ENCODE measurements around the gene TMEM44. TPM values are rescaled to one million over a fixed set of nuclear protein-coding genes. Genes with fewer than 3 reads are reported as not detected.

TMEM44 gene
- polyA plus RNA-seq, 3 donors, result 16.8 to 24.6 (median 20.2) TPM

DNA sequence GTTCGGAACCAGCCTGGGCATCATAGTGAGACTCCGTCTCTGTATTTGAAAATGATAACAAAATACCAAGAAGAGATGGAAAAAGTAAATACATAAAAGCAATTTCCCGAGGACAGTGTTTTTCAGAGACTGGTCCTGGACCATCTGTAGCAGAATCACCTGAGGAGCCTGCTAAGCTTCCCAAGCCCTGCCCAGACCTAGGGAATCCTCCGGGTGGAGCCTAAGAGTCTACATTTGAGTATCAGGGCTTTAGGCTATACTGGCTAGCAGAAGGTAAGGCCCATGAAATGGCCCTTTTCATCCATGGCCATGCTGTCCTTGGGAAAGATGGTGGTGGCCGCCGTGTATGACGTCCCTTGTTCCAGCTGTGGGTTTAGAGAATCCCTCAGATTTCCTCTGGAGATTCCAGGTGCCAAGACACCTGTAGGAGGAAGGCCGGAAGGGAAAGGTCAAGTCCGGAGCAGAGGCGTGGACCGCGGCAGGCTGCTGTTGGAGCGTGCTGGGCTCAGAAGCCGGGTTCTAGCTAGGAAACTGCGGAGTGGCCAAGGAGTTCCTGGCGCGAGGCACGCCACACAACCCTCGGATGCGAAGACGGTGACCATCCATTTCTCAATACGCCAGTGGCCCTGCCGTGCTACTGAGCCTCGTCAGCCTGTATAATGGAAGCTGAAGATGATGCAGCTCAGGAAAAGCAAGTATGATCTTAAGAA, 50.9 kb downstream of the TMEM44 start:
- no peak for DNase-seq

DNA sequence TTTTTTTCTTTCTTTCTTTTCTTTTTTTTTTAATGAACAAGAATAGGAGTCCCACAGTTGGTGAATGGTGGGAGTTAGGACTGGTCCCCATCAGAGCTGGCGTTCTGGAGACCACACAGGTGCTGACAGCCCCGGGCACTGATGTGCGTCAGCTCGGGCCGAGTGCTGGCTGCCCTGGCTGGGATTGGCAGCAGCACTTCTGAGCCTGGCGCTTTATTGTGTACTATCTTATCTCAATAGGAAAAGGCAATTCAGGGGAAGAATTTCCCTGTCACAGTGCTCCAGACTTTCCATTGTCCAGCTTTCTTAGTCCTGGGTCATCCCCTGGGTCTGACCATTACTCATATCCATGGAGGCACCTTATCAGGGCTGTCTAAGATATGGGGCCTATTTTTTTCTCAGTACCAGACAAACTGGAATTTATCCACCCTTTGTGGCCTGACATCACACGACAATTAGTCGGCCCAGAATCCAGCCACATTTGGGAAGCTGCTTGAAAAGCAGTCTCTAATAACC, 54.1 kb downstream of the TMEM44 start:
- DNase-seq, result no peak

DNA sequence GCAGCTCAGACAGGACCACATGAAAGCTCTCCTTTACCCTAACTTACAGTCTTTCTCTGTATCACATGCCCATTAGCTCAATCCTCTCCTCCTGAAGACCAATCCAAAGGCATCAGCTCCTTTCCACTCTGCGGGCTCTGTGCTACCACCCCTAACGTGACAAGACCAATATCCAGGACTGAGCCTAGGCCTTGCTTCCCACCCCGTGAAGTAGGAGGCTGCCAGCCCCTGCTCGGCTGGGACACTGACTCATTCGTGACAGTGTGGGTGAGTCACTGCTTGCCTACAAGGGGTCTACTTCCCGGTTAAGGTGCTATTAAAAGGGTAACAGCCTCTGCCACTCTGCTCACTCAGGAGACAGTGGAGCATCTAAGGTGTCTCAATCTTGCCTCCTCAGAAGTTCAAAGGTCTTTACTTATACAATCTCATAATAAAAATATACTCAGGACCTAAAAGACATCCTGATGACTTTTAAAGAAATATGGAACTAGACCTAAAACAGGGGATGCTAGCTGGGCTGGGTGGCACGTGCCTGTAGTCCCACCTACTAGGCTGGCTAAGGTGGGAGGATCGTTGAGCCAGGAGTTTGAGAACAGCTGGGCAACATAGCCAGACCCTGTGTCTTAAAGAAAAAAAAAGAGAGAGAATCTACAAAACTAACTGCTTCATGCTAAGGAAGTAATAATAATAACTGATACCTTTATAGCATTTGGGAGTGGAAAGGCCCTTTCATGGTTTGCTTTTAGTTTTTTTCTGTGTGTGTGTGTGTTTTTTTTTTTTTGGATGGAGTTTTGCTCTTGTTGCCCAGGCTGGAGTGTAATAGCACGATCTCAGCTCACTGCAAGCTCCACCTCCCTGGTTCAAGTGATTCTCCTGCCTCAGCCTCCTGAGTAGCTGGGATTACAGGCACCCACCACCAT, 55.0 kb downstream of the TMEM44 start:
- no peak for DNase-seq

DNA sequence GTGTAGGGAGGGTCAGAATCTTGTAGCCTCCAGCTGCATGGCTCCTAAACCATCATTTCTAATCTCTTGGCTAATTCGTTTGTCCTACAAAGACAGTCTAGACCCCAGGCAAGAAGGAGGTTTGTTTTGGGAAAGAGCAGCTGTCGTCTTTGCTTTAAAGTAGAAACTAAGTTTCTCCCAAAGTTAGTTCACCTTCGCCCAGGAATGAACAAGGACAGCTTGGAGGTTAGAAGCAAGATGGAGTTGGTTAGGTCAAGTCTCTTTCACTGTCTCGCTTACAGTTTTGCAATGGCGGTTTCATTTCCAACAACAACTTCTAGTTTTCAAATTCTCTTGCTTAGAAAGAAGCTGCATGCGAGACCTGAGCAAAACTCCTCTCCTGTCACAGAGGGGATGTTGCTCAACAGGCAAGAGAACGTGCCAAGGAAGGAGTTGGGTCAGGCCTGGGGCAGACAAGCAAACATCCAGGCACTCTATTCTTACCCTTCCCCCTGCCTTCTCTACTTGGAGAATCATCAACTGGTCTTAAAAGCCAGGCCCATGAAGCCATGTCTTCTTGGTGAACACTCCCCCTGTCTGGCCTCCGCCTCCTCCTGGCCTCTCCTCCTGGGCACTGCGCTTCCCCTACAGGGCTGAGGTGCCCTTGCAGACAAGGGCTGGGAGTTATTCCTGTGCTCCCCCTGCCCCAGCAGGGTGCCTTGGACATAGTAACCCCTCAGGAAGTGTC, 57.6 kb downstream of the TMEM44 start:
- no peak for DNase-seq

DNA sequence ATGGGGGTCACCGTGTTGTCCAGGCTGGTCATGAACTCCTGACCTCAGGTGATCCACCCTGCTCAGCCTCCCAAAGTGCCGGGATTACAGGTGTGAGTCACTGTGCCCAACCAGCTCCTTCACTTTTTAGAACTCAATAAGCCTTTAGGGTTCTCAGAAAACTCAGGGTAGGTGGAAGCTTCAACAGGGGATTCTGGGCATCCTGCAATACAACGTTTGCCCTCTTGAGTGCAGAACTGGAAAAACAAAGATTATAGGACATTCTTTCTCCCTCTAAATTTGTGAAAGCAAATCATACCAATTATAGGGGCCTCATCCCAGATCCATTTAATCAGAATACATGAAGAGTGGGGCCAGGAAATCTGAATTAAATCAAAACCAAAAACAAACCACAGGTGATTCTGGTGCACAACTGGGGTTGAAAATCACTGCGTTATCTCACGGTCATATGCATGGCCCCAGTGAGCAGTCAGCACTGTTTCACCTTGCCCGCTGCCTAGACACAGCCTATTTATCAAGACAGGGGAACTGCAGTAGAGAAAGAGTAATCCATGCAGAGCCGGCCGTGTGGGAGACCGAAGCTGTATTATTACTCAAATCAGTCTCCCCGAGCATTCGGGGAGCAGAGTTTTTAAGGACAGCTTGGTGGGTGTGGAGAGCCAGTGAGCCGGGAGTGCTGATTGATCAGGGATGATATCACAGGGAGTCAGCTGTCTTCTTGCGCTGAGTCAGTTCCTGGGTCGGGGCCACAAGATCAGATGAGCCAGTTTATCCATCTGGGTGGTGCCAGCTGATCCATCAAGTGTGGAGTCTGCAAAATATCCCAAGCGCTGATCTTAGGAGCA, 58.4 kb downstream of the TMEM44 start:
- no peak for DNase-seq

GRCh38 chr3:194573680-194574437, 59.4 kb downstream of the TMEM44 start:
- peak; percentile 57 for DNase-seq

GRCh38 chr3:194572944-194573491, 60.2 kb downstream of the TMEM44 start:
- no peak for DNase-seq

DNA sequence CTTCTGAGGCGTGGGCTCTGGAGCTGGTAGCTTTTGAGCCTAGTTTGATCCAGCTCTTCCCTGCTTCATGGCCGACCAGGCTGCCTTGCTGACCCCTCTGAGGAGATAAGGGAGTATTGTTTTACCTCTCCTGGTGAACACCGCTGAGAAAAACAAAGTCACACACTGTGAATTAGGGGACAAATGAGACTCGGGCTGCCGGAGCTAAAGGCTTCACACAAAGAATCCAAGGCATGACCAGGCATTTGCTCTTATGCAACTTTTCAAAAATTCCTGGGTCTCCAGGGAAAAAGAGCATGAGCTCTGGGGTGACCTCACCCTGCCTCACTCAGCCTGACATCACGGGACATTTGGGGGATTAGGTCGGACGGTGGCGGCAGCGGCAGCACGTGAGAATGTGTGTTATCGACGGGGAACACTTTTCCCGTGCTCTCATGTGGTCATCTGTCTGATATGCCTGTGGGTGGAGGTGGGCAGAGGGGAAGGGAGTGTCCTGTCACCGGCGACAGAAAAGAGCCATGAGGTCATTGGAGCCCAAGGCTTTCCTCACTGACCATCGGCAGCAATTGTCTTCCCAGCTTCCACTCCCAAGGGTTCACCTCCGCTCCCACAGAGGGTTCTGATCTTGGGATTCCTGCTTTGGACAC, 61.0 kb downstream of the TMEM44 start:
- DNase-seq, result peak; percentile 58

GRCh38 chr3:194571491-194572142, 61.6 kb downstream of the TMEM44 start:
- no peak for DNase-seq

- DNase-seq, result no peak
These were observed 62.3 kb downstream of the TMEM44 start for GRCh38 chr3:194570898-194571297.

DNA sequence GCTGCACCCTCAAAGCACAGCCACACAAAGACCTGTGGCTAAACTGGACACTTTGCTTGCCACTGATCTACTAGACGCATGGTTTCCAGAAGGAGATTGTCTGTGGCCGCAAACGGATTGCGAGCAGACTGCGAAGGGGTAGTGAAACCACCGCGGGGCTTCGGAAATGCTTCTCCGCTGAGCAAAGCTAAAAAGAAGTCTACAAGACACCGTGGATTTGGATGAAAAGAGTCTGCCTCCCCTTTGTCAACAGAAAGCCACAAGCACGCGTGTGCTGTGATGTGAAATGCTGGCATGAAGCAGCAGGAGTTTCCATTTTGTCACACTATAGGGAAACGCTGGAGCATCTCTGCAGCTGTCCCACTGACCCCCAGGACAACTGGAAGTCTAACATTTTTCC, 63.0 kb downstream of the TMEM44 start:
- no peak for DNase-seq

- no peak for DNase-seq
These were observed 64.0 kb downstream of the TMEM44 start for GRCh38 chr3:194569252-194569651.

DNA sequence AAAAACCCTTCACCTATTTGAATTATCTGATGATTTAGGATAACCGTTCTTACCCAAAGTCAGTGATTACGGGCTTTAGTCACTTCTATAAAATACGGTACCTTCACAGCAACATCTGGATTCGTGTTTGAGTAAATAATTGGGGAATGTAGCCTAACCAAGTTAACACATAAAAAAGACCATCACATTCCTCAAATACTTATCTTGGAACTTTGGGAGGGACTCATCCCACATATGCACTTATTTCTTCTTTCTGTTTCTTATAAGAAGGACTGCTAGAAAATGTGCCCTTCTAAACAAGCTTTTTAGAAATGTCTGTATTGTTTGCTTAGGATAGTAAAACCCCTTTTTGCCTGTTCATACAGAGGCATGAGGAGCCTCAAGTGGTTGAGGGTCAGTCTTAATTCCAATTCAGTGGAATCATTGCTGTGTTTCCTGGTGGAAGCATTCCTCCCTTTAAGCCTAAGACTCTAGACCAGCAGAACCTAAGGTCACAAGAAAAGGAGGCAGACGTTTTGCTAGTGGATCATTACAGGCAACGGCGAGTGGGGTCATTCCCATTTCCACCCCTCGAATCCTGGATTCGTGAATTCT, 67.5 kb downstream of the TMEM44 start:
- DNase-seq, result no peak

GRCh38 chr3:194562986-194563385, 70.2 kb downstream of the TMEM44 start:
- DNase-seq, result no peak

DNA sequence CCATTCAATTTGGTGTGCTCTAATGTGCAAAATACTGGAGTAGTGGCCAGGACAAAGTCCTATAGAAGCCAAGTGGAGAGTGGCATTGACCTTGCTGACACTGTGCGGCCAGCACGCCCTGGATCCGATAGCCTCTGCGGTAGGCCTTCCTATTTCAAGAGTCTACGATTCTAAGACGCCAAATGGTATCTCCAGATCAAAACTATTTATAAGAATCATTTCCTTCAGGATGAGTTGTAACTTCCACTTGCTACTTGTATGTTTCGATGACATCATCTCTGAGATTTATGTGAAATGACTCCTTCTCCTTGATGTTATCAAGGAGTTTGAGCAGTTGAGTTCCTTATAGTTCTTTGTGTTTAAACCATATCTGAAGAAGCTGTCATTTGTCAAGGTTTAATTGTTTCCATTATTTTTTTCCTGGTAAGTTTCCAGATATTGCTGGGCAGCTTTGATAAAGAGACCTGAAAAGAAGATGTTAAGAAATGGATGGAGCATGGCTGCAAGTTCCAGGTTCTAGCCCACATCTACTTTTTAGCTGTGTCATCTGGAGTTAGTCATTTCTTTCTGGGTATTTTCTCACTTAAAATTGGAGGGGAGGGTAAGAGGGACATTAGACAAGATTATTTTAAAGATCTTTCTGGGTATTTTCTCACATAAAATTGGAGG, 71.8 kb downstream of the TMEM44 start:
- DNase-seq, result no peak

DNA sequence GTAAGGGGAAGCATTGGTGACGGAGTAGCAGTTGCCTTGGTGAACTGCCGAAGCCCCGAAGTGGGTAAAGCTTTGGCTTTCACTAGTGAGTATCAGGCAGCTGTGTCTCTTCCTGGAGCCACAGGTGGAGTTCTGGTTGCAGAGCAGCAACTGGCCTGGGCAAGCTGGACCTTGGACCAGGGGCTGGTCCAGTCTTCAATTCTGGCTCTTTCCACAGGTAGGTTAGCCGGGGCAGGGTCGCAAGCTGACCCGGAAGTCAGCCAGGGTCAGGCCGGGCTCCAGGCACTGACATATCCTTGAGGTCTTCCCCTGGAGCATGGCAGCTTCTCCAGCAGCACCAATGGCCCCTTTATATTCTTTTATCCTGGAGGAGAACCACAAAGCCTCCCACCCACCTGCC, 73.2 kb downstream of the TMEM44 start:
- no peak for DNase-seq

DNA sequence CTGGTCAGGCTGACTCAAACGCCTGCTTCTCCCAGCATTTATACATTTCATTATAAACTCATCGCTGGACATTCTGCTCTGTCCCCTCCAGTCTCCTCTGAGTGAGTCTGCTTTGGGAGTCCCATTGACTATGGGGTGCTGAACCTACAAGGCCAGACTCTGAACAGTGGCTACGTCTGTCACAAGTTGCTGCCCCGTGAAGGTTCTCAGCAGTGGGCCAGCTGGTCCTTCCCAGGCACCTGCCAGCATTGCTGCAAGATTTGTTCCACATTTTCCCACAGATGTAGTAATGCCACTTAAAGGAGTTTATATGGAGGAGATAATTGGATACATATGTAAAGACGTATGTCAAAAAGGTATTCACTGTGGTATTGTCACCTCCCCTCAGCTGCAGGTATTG, 73.7 kb downstream of the TMEM44 start:
- no peak for DNase-seq

All from renal pelvis (tissue), 4 donors.